Loucy (cell line): Measurements from ENCODE around the gene LEKR1.
"Not testable (repeated sequence)": the region's sequence is repeated elsewhere in the genome, so short reads cannot be mapped to it uniquely, and the experiment has no call there.

Experiments
- EZH2phosphoT487 ChIP-seq: fragments of 200-600 bp; IDR thresholded peaks from 2 replicates; pipeline ENCODE4 v1.6.1; 2018; ENCODE audit warnings: antibody characterized with exemption, mild to moderate bottlenecking, moderate library complexity, borderline replicate concordance
- TF ChIP-seq, protein P1 (sequence below): fragments of 200-600 bp; sonication (generic); conservative IDR thresholded peaks from 2 replicates; pipeline ENCODE4 v1.5.1; 2014; ENCODE audit warnings: mild to moderate bottlenecking, antibody characterized with exemption, low read length

DNA sequence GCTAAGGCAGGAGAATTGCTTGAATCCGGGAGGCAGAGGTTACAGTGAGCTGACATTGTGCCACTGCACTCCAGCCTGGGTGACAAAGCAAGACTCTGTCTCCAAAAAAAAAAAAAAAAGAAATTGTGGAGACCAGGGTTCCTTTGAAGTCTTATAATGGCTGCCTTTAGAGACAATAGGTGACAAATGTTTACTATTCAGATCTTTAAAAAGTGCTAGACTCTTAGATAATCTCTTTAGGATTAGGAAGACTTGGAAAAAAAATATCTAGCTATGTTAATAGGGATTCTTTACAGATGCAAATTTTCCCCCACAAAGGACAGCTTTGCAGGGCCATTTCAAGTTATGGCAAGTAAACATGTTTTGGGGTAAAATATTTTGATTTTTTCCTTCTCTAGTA lies 71.7 kb downstream of the LEKR1 start:
- TF ChIP-seq, protein P1, sequence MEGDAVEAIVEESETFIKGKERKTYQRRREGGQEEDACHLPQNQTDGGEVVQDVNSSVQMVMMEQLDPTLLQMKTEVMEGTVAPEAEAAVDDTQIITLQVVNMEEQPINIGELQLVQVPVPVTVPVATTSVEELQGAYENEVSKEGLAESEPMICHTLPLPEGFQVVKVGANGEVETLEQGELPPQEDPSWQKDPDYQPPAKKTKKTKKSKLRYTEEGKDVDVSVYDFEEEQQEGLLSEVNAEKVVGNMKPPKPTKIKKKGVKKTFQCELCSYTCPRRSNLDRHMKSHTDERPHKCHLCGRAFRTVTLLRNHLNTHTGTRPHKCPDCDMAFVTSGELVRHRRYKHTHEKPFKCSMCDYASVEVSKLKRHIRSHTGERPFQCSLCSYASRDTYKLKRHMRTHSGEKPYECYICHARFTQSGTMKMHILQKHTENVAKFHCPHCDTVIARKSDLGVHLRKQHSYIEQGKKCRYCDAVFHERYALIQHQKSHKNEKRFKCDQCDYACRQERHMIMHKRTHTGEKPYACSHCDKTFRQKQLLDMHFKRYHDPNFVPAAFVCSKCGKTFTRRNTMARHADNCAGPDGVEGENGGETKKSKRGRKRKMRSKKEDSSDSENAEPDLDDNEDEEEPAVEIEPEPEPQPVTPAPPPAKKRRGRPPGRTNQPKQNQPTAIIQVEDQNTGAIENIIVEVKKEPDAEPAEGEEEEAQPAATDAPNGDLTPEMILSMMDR: not testable (repeated sequence)
- not testable (repeated sequence) for TF ChIP-seq EZH2phosphoT487
